SKM-1 treated with dmso at 0.1 percent for 144 hours (cell line): Measurements from ENCODE around the gene NKX1-2.
A peak's percentile ranks its signal among the peaks of the same experiment; 100 is the strongest.

Experiments used
- DNase-seq: peaks from one replicate; lab custom pipeline; 2025; ENCODE audit not compliant: unreplicated experiment; lab: John Stamatoyannopoulos, UW

The NKX1-2 gene

GRCh38 chr10:124476043-124476725, 26.3 kb upstream of the NKX1-2 start:
- DNase-seq: no peak

DNA sequence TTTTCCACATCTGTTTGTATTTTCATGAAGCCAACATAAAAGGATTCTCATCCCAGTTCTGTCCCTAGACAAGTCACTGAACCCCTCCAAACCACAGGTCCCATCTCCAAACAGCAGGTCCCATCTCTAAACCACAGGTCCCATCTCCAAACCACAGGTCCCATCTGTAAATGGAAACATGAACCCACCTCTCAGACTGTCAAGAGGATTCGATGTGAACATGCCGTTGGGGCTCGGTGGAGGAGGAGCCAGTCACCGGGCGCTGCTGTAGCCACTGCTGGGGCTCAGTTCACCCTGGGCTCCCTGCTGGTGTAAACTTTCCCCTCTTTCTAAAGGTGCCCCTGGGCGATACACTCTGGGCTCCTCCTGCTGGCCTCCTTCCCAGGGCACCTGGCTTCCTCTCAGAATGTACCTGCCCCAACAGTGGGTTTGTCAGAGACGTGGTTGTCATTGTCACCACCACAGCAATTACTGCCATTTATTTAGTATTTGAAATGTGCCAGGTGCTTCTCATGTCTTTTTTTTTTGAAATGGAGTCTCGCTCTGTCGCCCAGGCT, 24.8 kb upstream of the NKX1-2 start:
- no peak for DNase-seq

DNA sequence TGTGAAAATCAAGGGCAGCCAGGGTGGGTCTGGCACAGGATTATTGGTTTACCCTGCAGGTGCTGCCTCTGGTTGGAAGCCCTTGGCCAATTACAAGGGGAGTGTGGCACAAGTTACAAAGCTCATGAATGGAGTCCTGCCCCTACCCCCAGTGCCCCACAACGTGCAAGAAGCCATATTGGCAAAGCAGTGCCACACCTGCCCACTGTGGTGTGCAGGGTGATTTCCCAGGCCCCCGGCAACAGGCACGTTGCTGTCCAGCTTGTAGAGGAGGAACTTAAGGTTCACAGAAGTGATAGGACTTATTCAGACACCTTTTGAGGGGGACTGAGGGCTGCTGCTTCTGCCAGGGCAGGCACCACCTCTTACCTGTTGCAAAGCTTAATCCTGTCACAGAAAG, 23.2 kb upstream of the NKX1-2 start:
- no peak for DNase-seq

GRCh38 chr10:124472071-124472470, 22.2 kb upstream of the NKX1-2 start:
- DNase-seq: no peak

GRCh38 chr10:124470544-124471434, 21.0 kb upstream of the NKX1-2 start:
- no peak for DNase-seq

DNA sequence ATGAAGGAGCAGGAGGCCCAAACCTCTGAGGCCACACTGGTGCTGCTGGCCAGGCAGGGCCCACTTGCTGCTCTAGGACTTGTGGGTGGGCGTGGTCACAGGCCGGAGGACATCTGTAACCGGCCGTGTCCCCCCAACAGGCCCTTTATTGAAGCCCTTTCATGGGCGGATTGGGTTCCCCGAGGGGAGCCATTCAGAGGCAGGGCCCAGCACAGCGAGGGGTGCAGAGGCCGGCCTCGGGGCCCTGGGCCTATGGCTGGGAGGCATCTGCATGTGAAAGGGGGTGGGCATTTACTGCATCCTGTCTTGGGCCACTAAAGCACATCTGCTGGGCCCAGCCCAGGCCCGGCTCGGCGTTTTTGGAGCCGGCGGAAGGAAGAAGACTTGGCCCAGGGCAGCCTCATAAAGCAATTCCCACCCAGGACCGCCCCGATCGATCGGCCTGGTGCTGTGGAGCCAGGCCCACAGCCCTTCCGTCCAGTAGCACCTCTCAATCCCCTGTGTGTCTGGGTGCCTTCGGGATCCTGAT, 20.2 kb upstream of the NKX1-2 start:
- no peak for DNase-seq

DNA sequence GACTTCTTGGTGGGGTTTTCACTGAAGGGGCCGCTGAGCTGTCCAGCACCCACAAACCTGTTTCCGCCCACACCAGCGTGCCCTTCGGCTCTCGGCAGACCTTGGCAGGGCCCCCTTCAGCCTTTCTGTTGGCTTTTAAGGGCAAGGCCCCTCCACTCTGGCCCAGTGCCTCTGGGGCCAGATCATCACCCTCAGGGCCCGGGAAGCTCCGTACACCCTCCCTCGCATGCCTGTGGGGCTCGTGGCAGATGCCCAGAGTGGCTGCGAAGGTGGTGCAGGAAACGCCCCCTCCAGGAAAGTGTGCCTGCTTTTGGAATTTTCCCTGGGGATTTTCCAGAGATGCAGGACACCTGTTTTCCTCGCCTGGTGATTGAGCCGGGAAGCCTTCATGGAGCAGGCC, 18.8 kb upstream of the NKX1-2 start:
- no peak for DNase-seq

DNA sequence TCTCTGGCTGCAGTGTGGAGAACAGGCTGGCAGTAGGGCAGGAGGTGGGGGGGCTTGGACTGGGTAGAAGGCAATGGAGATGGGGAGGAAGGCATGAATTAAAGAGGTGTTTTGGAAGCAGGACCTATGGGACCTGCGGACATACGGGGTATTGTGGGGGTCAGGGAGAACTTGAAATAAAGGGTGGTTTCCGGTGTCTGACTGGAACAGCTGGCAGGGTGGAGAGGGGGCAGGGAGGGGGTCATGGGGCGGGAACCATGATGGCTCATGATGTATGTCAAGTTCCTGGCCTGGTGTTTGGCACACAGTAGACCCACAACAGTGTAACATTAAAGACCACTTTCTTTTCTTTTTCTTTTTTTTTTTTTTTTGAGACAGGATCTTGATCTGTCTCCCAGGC, 17.3 kb upstream of the NKX1-2 start:
- DNase-seq: no peak

DNA sequence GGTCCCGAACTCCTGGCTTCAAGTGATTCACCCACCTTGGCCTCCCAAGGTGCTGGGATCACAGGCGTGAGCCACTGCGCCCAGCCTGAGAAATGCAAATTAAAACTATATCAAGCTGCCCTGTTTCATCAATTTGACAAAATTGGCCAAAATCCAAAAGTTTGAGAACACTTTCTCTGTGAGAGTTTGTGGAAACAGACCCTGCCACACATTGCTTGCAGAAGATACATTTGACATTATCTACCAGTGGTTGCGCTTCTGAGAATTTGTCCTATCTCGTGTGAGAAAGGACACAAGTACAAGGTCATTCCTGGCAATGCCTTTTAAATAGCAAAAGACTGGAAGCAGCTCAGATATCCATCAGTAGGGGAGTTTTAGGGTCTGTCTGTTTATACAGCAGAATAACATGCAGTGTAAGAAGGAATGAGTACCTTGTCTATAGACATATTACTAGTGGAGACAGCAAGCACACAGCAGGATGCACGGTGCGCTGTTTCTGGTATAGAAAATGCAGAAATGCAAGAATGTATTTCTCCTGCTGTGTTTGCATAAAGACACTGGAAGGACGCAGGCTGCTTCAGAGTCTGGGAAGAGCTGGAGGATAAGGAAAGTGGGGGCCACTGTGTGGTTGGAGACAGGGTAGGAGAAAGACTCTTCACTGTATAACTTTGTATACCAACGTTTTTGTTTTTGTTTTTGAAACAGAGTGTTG, 16.1 kb upstream of the NKX1-2 start:
- no peak for DNase-seq

DNA sequence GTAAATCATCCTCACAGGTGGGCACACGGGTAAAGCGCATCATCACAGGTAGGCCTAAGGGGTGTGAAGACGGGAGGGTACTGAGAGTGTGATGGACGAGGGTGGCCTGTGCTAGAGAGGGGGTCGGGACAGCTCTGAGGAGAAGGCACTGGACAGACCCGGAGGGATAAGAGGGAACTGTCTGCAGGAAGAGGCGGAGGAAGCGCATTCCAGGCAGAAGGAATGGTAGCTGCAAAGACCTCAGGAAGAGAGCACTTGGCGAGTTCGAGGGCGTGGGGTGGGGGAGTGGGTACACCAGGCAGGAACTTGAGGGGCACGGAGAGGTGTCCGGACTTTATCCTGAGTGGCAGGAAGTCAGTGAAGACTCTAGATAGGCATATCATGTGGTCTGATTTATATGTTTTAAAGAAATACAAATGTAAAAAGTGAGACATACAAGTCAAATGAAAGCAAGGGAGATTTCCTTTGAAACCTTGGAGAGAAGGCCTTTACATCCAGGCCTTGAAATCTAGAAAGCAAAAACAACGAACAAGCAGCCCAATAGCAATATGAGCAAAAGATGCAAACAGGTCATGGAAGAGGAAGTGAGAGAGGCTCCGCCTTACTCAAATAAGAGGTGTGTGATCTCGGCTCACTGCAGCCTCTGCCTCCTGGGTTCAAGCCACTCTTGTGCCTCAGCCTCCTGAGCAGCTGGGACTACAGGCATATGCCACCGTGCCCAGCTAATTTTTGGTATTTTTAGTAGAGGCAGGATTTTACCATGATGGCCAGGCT, 15.4 kb upstream of the NKX1-2 start:
- no peak for DNase-seq

GRCh38 chr10:124464028-124464965, 14.5 kb upstream of the NKX1-2 start:
- no peak for DNase-seq

DNA sequence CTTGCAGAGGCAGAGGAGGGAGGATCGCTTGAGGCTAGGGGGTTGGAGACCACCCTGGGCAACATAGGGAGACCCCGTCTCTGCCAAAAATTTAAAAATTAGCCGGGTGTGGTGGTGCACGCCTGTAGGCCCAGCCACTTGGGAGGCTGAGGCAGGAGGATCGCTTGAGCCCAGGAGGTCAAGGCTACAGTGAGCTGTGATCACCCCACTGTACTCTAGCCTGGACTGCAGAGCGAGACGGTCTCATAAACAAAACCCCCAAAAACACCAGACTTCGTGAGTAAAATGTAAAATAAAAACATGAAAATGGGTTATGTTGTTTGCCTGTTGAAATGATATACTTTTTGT, 12.5 kb upstream of the NKX1-2 start:
- no peak for DNase-seq

- DNase-seq: peak; percentile 64
Observed at GRCh38 chr10:124461642-124462347, 12.0 kb upstream of the NKX1-2 start, which contains the start of gene LHPP. Gene LHPP, plus strand, starts transcription at chr10:124461823. Its CDS starts 40 bp downstream, at chr10:124461863.

DNA sequence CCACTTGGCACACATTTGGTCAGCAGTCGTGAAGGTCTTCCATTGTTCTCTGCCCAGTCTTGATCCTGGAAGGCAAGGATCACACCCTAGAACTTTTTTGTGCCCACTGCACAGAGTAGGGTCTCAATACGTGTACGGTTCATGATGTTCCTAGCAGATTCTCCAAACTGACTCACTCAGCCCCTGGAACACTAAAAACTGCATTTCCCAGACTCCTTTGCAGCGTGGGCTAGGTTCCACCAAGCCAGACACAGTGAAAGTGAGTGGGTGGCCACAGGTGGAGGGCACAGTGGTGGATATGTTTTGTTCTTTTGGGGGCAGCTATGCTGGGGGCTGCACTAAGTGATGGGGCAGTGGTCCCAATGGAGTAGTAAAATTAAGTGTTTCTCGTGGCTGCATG, 10.3 kb upstream of the NKX1-2 start:
- DNase-seq: no peak

DNA sequence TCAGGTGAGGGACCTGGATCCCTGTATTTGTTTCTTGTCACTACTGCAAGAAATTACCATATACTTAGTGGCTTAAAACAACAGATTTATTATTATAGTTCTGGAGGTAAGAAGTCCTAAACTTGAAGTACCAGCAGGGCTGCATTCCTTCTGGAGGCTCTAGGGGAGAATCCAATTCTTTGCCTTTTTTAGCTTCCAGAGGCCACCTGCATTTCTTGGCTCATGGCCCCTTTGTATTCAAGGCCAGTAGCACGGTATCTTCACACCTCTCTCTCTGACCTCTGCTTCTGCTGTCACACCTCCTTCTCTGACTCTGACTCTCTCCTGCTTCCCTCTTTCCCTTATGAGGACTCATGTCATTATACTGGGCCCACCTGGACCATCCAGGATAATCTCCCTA, 9.6 kb upstream of the NKX1-2 start:
- no peak for DNase-seq

DNA sequence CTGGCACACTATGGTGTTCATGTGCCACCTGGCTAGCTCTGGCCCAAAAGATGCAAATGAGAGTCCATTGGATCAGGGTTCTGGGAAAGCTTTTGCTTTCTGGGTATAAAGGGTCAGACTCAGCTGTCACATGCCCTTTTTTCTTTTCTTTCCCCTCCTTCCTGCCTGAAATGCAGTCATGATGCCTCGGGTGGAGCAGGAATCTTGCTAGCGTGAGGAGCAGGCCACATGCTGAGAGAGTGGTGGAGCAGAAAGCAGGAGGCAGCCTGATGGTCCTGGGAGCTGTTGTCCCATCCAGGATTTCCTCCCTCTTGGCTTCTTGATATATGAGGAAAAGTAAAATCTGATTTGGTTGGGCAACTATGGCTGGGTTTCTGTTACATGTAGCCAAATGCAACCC, 9.1 kb upstream of the NKX1-2 start:
- no peak for DNase-seq

DNA sequence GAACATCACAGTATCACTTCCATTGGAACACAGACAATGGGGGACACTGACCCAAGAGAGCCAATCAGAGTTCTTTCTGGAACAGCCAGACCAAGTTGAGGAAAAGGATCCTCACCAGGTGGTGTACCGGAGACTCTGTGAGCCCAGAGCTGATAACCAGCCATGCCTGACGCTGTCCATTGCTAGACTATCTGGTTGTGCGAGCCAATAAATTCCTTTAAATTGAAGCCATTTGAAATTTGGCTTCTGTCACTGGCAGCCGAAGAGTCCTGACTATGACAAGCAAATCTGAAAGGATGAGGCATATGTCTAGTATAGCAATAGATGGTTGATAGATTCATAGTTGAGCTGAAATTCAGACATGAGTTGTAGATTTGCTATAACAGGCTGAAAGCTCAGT, 8.6 kb upstream of the NKX1-2 start:
- DNase-seq: no peak

DNA sequence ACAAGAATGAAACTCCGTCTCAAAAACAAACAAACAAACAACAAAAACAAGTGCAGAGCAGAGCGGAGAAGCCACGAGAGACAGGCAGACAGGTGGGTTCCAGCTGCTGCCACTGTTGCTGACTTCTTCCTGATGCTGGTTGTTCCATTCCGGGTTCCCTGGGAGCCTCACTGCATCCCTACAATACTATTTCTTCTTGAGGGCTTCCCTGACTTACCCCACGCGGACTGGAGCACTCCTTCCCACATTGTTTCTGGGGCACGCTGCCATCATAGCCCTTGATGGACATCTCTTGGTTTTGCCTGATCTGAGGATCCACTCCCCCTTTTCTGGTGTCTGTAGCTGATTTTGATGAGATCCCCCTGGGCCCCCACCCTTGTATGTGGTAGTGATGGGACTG, 5.6 kb upstream of the NKX1-2 start:
- no peak for DNase-seq
